ENCODE results near the gene GINS2. TPM values are rescaled to one million over a fixed set of nuclear protein-coding genes. Genes with fewer than 3 reads are reported as not detected.

The GINS2 gene
- total RNA-seq, 2 donors from 2014 or later: 0.86 to 1.5 TPM

DNA sequence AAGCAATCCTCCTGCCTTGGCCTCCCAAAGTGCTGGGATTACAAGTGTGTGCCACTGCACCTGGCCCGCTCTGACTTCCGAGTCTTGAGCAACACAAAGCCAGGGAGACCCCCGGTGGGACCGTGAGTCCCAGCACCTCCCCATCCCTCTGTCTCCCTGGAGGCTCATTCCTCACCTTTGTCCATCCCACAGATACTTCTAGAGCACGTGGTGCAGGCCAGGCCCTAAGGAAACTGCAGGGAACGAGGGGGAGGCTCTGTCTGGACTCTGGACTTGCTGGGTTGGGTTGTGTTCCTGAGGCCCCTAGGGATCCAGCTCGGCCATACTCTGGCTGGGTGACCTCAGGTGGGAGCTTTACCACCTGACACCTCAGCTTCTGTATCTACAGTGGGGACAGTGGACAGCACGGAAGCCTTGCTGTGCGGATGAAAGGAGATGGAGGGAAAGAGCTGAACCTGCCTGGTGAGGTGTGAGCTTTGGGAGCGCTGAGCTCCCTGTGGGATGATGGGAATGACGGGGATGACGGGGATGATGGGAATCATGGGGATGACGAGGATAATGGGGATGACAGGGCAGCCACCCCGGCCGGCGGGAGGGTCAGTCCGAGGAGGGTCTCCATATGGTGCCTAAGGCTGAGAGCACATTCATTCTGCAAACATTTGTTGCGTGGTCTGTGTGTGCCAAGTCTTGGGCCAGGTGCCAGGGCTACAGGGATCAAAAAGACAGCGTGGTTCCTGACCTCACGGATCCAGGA is 35.5 kb upstream of the GINS2 start:
- no peaks in the 10 kb centered on the region for H3K9me3 ChIP-seq (ENCODE audit: control insufficient read depth, low read length, poor library complexity, severe bottlenecking)
- no peak overlapping the region for H3K27ac Mint-ChIP-seq
- ATAC-seq (no peak), DNase-seq (no peak)
- peaks cover 3% of the 10 kb centered on the region for H3K4me1 Mint-ChIP-seq
- H3K36me3 Mint-ChIP-seq (ENCODE audit: low read depth): peaks cover 4% of the 10 kb centered on the region
- H3K27me3 Mint-ChIP-seq: peaks cover 25% of the 10 kb centered on the region
- no peak overlapping the region for H3K4me3 Mint-ChIP-seq

DNA sequence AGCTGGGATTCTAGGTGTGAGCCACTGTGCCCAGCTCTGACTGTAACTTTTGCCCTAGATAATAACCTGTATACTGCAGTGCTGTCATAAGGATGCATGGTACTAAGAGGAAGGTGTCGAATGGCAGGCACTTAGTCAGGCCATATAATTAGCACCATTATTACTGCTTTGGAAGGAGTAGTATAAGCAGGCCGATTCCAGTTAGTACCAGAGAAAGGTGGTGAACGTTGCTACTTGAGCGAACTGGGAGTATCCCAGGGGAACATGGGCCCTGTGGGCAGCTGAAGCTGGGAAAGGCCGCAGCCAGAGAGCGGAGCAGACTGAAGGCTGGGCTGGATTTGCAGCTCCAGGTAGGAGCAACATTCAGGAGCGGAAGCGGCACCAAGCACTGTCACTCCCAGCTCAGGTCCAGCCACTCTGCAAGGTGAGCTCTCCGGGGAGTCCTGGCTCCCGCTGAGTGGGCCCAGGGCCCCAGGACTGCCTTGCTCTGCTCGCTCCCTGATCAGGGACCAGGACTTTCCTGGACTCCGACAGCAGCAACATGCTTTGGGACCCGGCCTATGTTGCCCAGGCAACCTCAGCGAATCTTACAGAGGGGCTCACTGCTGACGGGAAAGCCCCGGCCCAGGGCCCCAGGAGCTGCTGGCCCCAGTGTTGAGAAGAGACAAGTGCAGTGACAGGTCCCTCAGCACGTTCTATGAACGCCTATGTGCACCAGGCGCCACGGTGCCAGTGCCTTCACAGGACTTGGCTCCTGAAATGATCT is 33.6 kb upstream of the GINS2 start:
- H3K4me3 Mint-ChIP-seq: no peak overlapping the region
- no peak for DNase-seq
- ATAC-seq: no peak
- H3K4me1 Mint-ChIP-seq: peaks cover 3% of the 10 kb centered on the region
- H3K27ac Mint-ChIP-seq: no peak overlapping the region
- H3K27me3 Mint-ChIP-seq: peaks cover 33% of the 10 kb centered on the region
- H3K9me3 ChIP-seq (ENCODE audit: control insufficient read depth, low read length, poor library complexity, severe bottlenecking): no peaks in the 10 kb centered on the region
- H3K36me3 Mint-ChIP-seq (ENCODE audit: low read depth): peaks cover 4% of the 10 kb centered on the region

GRCh38 chr16:85720302-85720637 is 31.5 kb upstream of the GINS2 start:
- Mint-ChIP-seq H3K27ac (no peak overlapping the region), H3K4me3 (no peak overlapping the region), H3K4me1 (peaks cover 7% of the 10 kb centered on the region), H3K36me3 (ENCODE audit: low read depth) (no peaks in the 10 kb centered on the region), H3K27me3 (peaks cover 18% of the 10 kb centered on the region)
- no peaks in the 10 kb centered on the region for H3K9me3 ChIP-seq (ENCODE audit: control insufficient read depth, low read length, poor library complexity, severe bottlenecking)
- ATAC-seq: no peak
- no peak for DNase-seq

- no peak overlapping the region for H3K27ac Mint-ChIP-seq
- no peaks in the 10 kb centered on the region for H3K36me3 Mint-ChIP-seq (ENCODE audit: low read depth)
- H3K27me3 Mint-ChIP-seq: peaks cover 18% of the 10 kb centered on the region
- DNase-seq (no peak), ATAC-seq (no peak)
- peaks cover 7% of the 10 kb centered on the region for H3K4me1 Mint-ChIP-seq
- H3K9me3 ChIP-seq (ENCODE audit: control insufficient read depth, low read length, poor library complexity, severe bottlenecking): no peaks in the 10 kb centered on the region
- H3K4me3 Mint-ChIP-seq: no peak overlapping the region
Measured at GRCh38 chr16:85719605-85720301, 31.0 kb upstream of the GINS2 start.

GRCh38 chr16:85718682-85719081 is 29.9 kb upstream of the GINS2 start:
- H3K27me3 Mint-ChIP-seq: peaks cover 12% of the 10 kb centered on the region
- ATAC-seq: no peak
- H3K4me3 Mint-ChIP-seq: no peak overlapping the region
- no peak overlapping the region for H3K27ac Mint-ChIP-seq
- no peak for DNase-seq
- H3K9me3 ChIP-seq (ENCODE audit: control insufficient read depth, low read length, poor library complexity, severe bottlenecking): no peaks in the 10 kb centered on the region
- no peaks in the 10 kb centered on the region for H3K36me3 Mint-ChIP-seq (ENCODE audit: low read depth)
- H3K4me1 Mint-ChIP-seq: peaks cover 7% of the 10 kb centered on the region

DNA sequence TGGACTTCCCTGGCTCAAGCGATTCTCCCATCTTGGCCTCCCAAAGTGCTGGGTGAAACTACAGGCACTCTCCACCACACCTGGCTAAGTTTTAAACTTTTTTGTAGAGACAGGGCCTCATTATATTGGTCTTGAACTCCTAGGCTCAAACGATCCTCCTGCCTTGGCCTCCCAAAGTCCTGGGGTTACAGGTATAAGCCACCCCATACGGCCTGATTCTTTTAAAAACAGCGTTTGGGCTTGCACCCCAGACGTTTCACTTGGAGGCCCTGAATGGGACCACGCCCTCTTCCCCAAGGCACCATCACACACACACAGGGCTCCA is 29.4 kb upstream of the GINS2 start:
- DNase-seq (no peak), ATAC-seq (no peak)
- H3K9me3 ChIP-seq (ENCODE audit: control insufficient read depth, low read length, poor library complexity, severe bottlenecking): no peaks in the 10 kb centered on the region
- Mint-ChIP-seq H3K36me3 (ENCODE audit: low read depth) (no peaks in the 10 kb centered on the region), H3K27me3 (peaks cover 12% of the 10 kb centered on the region), H3K4me1 (peaks cover 7% of the 10 kb centered on the region), H3K27ac (peak overlapping the region; percentile 39), H3K4me3 (no peak overlapping the region)

DNA sequence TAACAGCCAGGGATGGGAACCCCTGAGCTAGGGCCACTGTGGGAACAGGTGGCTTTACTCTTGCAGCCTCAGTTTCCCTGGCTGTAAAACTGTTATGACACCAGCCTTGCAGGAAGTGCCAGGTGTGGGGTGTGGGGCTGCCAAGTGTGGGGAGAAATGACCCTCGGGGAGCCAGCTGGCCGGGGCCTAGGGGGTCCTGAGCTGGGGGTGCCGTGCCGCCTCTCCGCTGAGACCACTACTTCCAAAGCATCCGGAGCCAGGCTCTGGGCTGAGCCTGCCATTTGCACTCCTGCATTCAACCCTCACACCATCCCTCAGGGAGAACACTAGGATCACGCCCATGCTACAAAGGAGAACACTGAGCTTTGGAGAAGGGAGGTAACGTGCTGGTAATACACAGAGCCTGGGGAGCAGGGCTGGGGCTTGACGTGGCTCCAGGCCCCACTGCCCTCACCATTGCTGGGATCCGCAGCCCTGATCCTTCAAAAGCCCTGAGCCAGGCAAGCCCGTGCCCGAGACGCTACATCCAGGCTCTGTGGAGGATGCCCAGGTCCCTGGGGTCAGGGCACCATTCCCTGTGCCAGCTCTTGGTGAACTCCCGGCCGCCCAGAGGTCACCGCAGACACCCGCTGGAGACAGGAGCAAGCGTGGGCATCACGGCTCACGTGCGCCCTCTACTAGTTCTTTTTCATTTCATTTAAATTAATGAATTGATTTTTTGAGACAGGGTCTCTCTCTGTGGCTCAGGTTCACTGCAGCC is 28.8 kb upstream of the GINS2 start:
- DNase-seq: peak; percentile 19 to 33 (median 25)
- Mint-ChIP-seq H3K27me3 (peaks cover 16% of the 10 kb centered on the region), H3K27ac (peak overlapping the region; percentile 39), H3K36me3 (ENCODE audit: low read depth) (no peaks in the 10 kb centered on the region), H3K4me1 (peaks cover 7% of the 10 kb centered on the region), H3K4me3 (no peak overlapping the region)
- ATAC-seq: peak; percentile 49
- H3K9me3 ChIP-seq (ENCODE audit: control insufficient read depth, low read length, poor library complexity, severe bottlenecking): no peaks in the 10 kb centered on the region

- no peak for DNase-seq
- H3K27ac Mint-ChIP-seq: no peak overlapping the region
- H3K27me3 Mint-ChIP-seq: peaks cover 17% of the 10 kb centered on the region
- ATAC-seq: no peak
- peaks cover 7% of the 10 kb centered on the region for H3K4me1 Mint-ChIP-seq
- no peaks in the 10 kb centered on the region for H3K36me3 Mint-ChIP-seq (ENCODE audit: low read depth)
- no peaks in the 10 kb centered on the region for H3K9me3 ChIP-seq (ENCODE audit: control insufficient read depth, low read length, poor library complexity, severe bottlenecking)
- no peak overlapping the region for H3K4me3 Mint-ChIP-seq
Measured at GRCh38 chr16:85716680-85717038, 27.9 kb upstream of the GINS2 start.

GRCh38 chr16:85716022-85716679 is 27.4 kb upstream of the GINS2 start:
- no peak overlapping the region for H3K4me3 Mint-ChIP-seq
- peaks cover 7% of the 10 kb centered on the region for H3K4me1 Mint-ChIP-seq
- H3K9me3 ChIP-seq (ENCODE audit: control insufficient read depth, low read length, poor library complexity, severe bottlenecking): no peaks in the 10 kb centered on the region
- no peak for DNase-seq
- H3K36me3 Mint-ChIP-seq (ENCODE audit: low read depth): no peaks in the 10 kb centered on the region
- no peak overlapping the region for H3K27ac Mint-ChIP-seq
- no peak for ATAC-seq
- peaks cover 17% of the 10 kb centered on the region for H3K27me3 Mint-ChIP-seq

DNA sequence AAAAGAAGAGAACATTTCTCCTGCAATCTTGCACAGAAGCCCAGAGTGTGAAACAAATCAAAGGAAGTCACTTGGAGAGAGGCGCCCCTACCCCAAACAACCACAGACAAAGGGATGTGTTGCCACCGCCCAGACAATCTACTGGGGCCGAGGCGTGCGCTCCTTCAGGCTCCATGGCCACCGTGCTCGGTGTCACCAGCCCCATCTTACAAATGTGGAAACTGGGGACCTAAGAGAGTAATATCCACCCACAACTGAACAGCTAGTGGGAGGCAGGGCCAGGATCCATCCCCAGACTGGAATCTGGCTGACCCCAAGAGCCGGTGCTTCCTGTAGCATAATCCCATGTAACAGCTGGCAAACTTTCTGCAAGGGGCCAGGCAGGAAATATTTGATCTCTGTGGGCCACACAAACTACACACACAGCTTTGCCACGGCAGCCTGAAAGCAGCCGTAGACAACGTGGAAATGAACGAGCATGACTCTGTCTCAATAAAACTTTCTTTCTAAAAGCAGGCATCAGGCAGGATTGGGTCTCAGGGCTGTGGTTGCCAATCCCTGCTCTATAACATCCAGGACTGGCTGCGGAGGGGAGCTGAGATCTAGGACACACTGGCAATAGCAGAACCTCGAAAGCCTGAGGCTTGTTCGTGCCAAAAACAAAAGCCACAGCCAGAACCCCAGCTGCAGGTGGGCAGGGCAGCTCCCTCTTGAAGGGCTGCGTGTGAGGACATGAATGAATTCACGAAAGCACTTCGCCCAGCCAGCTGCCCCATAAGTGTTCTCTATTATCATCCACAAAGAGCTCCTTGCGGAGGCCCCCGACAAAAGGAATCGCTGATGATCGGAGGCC is 26.6 kb upstream of the GINS2 start:
- Mint-ChIP-seq H3K4me1 (peaks cover 4% of the 10 kb centered on the region), H3K27ac (no peak overlapping the region), H3K4me3 (no peak overlapping the region), H3K27me3 (peaks cover 17% of the 10 kb centered on the region), H3K36me3 (ENCODE audit: low read depth) (no peaks in the 10 kb centered on the region)
- DNase-seq (no peak), ATAC-seq (no peak)
- no peaks in the 10 kb centered on the region for H3K9me3 ChIP-seq (ENCODE audit: control insufficient read depth, low read length, poor library complexity, severe bottlenecking)

DNA sequence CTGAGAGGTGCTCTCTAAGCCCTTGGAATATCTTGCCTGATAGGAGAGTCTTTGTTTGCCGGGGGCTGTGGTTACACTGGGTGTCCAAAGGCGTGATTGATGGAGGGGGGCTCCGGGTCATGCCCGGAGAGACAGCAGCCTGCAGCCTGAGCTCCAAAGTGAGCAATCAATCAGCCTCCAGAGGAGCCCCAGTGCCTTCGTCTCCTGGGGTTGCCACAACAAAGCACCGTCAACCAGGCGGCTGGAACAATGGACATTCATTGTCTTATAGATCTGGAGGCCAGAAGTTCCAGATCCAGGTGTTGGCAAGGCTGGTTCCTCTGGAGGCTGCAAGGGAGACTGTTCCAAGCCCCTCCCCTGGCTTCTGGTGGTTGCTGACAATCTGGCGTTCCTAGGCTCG is 24.0 kb upstream of the GINS2 start:
- no peak for DNase-seq
- H3K36me3 Mint-ChIP-seq (ENCODE audit: low read depth): no peaks in the 10 kb centered on the region
- no peak overlapping the region for H3K4me3 Mint-ChIP-seq

GRCh38 chr16:85711982-85712587 is 23.3 kb upstream of the GINS2 start:
- DNase-seq (no peak), ATAC-seq (no peak)
- Mint-ChIP-seq H3K36me3 (ENCODE audit: low read depth) (no peaks in the 10 kb centered on the region), H3K27ac (no peak overlapping the region), H3K4me1 (peaks cover 4% of the 10 kb centered on the region), H3K4me3 (no peak overlapping the region), H3K27me3 (peaks cover 5% of the 10 kb centered on the region)
- no peaks in the 10 kb centered on the region for H3K9me3 ChIP-seq (ENCODE audit: control insufficient read depth, low read length, poor library complexity, severe bottlenecking)

More for the DNA sequence above, 24.0 kb upstream of the GINS2 start:
- peaks cover 4% of the 10 kb centered on the region for H3K4me1 Mint-ChIP-seq
- H3K27ac Mint-ChIP-seq: no peak overlapping the region
- peaks cover 5% of the 10 kb centered on the region for H3K27me3 Mint-ChIP-seq
- no peaks in the 10 kb centered on the region for H3K9me3 ChIP-seq (ENCODE audit: control insufficient read depth, low read length, poor library complexity, severe bottlenecking)
- ATAC-seq: no peak

Data from T-helper 17 cell (primary cell).